SK-N-SH treated with all-trans-retinoic acid at 6 μM for 48 hours (cell line): Measurements from ENCODE around the gene MCM9.

Source experiments
- ATAC-seq: fragments of 200-7000 bp; cut with Tn5 transposase; 3 replicates; pipeline ENCODE4 v1.9.1; 2020; ENCODE audit warnings: mild to moderate bottlenecking, moderate library complexity
- ARNTL ChIP-seq: fragments of 450-650 bp; formaldehyde crosslinking; IDR thresholded peaks from 2 replicates; pipeline ENCODE4 v1.5.0; 2020; ENCODE audit warnings: low read depth, mild to moderate bottlenecking, moderate library complexity, borderline replicate concordance
- BACH2 ChIP-seq: fragments of 250-450 bp; sonication (Bioruptor Pico); IDR thresholded peaks from 2 replicates; pipeline ENCODE4 v1.9.0; 2021; ENCODE audit warnings: mild to moderate bottlenecking, borderline replicate concordance
- CSDC2 ChIP-seq: fragments of 250-450 bp; sonication (Bioruptor Pico); IDR thresholded peaks from 2 replicates; pipeline ENCODE4 v1.5.0; 2020; ENCODE audit warnings: mild to moderate bottlenecking, moderate library complexity
- ESRRG ChIP-seq: fragments of 250-450 bp; sonication (Bioruptor Pico); IDR thresholded peaks from 2 replicates; pipeline ENCODE4 v1.6.1; 2021; ENCODE audit warnings: mild to moderate bottlenecking
- GLIS3 ChIP-seq: fragments of 250-450 bp; sonication (Bioruptor Pico); IDR thresholded peaks from 2 replicates; pipeline ENCODE4 v1.5.0; 2020; ENCODE audit warnings: mild to moderate bottlenecking, moderate library complexity
- ISL1 ChIP-seq: fragments of 250-450 bp; sonication (Bioruptor Pico); IDR thresholded peaks from 2 replicates; pipeline ENCODE4 v2.1.2; 2022; ENCODE audit warnings: mild to moderate bottlenecking, moderate library complexity
- OSR1 ChIP-seq: fragments of 250-450 bp; sonication (Bioruptor Pico); IDR thresholded peaks from 2 replicates; pipeline ENCODE4 v1.8.0; 2022; ENCODE audit warnings: moderate library complexity, mild to moderate bottlenecking, inconsistent platforms
- PPARA ChIP-seq: fragments of 250-450 bp; sonication (Bioruptor Pico); IDR thresholded peaks from 2 replicates; pipeline ENCODE4 v1.5.0; 2020; ENCODE audit warnings: mild to moderate bottlenecking, borderline replicate concordance
- RARB ChIP-seq: fragments of 250-450 bp; sonication (Bioruptor Pico); IDR thresholded peaks from 2 replicates; pipeline ENCODE4 v1.8.0; 2021; ENCODE audit warnings: mild to moderate bottlenecking, moderate library complexity
- SNAI2 ChIP-seq: fragments of 250-450 bp; sonication (Bioruptor Pico); IDR thresholded peaks from 2 replicates; pipeline ENCODE4 v1.5.0; 2020; ENCODE audit warnings: mild to moderate bottlenecking, moderate library complexity
- TCF4 ChIP-seq: fragments of 250-450 bp; sonication (Bioruptor Pico); IDR thresholded peaks from 2 replicates; pipeline ENCODE4 v1.8.0; 2021; ENCODE audit warnings: mild to moderate bottlenecking, moderate library complexity, borderline replicate concordance
- TOX ChIP-seq: fragments of 250-450 bp; sonication (Bioruptor Pico); IDR thresholded peaks from 2 replicates; pipeline ENCODE4 v1.8.0; 2021; ENCODE audit warnings: mild to moderate bottlenecking, moderate library complexity, borderline replicate concordance
- ZFP3 ChIP-seq: fragments of 250-450 bp; sonication (Bioruptor Pico); IDR thresholded peaks from 2 replicates; pipeline ENCODE4 v1.5.0; 2020; ENCODE audit warnings: mild to moderate bottlenecking, moderate library complexity
- ZFP30 ChIP-seq: fragments of 450-650 bp; formaldehyde crosslinking; IDR thresholded peaks from 2 replicates; pipeline ENCODE4 v1.5.0; 2022; ENCODE audit warnings: mild to moderate bottlenecking, moderate library complexity
- ZNF565 ChIP-seq: fragments of 450-650 bp; formaldehyde crosslinking; conservative IDR thresholded peaks from 2 replicates; pipeline ENCODE4 v1.5.0; 2020; ENCODE audit warnings: low read depth, mild to moderate bottlenecking, moderate library complexity
- ZNF70 ChIP-seq: fragments of 450-650 bp; formaldehyde crosslinking; IDR thresholded peaks from 2 replicates; pipeline ENCODE4 v1.5.0; 2020; ENCODE audit warnings: mild to moderate bottlenecking, moderate library complexity
- ZNF8 ChIP-seq: fragments of 450-650 bp; formaldehyde crosslinking; IDR thresholded peaks from 2 replicates; pipeline ENCODE4 v1.5.0; 2020; ENCODE audit warnings: mild to moderate bottlenecking, moderate library complexity
- TF ChIP-seq, protein P1 (sequence below): fragments of 250-450 bp; sonication (Bioruptor Pico); IDR thresholded peaks from 2 replicates; pipeline ENCODE4 v1.5.0; 2020; ENCODE audit warnings: mild to moderate bottlenecking, moderate library complexity
- TF ChIP-seq, protein P2 (sequence below): fragments of 250-450 bp; sonication (Bioruptor Pico); IDR thresholded peaks from 2 replicates; pipeline ENCODE4 v1.8.0; 2021; ENCODE audit warnings: low read depth, mild to moderate bottlenecking, moderate library complexity, borderline replicate concordance
- TF ChIP-seq, protein P3 (sequence below): fragments of 250-450 bp; sonication (Bioruptor Pico); IDR thresholded peaks from 2 replicates; pipeline ENCODE4 v1.5.1; 2021; ENCODE audit warnings: mild to moderate bottlenecking, moderate library complexity
- TF ChIP-seq, protein P4 (sequence below): fragments of 250-450 bp; sonication (Bioruptor Pico); IDR thresholded peaks from 2 replicates; pipeline ENCODE4 v1.5.1; 2020; ENCODE audit warnings: low read depth, mild to moderate bottlenecking, moderate library complexity

Gene MCM9

DNA sequence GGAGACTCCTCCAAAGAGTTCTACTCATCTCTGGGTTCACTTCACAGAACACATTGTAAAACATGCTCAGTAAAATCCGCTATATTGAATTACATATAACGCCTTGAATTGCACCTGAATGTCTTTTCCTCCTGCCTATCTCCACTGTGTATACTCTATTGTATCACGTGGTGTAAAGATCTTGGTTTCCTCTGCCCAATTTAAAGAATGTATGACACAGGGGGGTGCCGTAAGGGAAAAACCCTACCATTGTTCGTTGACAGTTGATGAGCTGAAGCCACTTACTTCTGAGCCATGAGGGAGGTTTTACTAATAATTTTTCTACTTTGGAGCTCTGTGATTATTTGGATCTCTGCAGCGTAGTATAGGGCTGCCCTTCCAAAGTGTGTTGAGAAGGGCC is 35.0 kb downstream of the MCM9 start:
- no peak for TF ChIP-seq ZFP30 (CRISPR knock-in tag)
- TF ChIP-seq, all 23 proteins: peak for 0
- no peak for ATAC-seq

DNA sequence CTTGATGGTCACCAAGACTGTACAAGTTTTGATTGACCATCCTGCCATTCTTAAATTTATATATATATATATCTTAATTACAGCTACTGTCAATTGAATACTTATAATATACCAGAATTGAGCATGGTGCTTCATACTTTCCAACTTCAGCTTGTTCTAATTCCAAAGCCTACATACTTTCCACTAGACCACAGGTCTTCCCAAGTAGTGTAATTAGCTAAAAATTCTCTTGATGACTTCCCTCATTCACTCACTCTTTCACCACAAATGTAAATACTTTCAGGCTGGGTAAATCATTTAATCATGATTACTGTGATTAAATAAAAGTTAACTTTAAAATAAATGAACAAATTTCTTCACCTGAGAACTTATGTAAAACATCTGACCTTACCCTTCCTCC is 37.6 kb downstream of the MCM9 start:
- no peak for TF ChIP-seq BACH2 (CRISPR knock-in tag)
- no peak for TF ChIP-seq ZNF565
- no peak for TF ChIP-seq TCF4 (CRISPR knock-in tag)
- TF ChIP-seq SNAI2: no peak
- TF ChIP-seq, protein P1, sequence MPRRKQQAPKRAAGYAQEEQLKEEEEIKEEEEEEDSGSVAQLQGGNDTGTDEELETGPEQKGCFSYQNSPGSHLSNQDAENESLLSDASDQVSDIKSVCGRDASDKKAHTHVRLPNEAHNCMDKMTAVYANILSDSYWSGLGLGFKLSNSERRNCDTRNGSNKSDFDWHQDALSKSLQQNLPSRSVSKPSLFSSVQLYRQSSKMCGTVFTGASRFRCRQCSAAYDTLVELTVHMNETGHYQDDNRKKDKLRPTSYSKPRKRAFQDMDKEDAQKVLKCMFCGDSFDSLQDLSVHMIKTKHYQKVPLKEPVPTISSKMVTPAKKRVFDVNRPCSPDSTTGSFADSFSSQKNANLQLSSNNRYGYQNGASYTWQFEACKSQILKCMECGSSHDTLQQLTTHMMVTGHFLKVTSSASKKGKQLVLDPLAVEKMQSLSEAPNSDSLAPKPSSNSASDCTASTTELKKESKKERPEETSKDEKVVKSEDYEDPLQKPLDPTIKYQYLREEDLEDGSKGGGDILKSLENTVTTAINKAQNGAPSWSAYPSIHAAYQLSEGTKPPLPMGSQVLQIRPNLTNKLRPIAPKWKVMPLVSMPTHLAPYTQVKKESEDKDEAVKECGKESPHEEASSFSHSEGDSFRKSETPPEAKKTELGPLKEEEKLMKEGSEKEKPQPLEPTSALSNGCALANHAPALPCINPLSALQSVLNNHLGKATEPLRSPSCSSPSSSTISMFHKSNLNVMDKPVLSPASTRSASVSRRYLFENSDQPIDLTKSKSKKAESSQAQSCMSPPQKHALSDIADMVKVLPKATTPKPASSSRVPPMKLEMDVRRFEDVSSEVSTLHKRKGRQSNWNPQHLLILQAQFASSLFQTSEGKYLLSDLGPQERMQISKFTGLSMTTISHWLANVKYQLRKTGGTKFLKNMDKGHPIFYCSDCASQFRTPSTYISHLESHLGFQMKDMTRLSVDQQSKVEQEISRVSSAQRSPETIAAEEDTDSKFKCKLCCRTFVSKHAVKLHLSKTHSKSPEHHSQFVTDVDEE (CRISPR knock-in tag): no peak
- no peak for TF ChIP-seq ZNF8 (CRISPR knock-in tag)
- no peak for TF ChIP-seq ESRRG (CRISPR knock-in tag)
- TF ChIP-seq, protein P2, sequence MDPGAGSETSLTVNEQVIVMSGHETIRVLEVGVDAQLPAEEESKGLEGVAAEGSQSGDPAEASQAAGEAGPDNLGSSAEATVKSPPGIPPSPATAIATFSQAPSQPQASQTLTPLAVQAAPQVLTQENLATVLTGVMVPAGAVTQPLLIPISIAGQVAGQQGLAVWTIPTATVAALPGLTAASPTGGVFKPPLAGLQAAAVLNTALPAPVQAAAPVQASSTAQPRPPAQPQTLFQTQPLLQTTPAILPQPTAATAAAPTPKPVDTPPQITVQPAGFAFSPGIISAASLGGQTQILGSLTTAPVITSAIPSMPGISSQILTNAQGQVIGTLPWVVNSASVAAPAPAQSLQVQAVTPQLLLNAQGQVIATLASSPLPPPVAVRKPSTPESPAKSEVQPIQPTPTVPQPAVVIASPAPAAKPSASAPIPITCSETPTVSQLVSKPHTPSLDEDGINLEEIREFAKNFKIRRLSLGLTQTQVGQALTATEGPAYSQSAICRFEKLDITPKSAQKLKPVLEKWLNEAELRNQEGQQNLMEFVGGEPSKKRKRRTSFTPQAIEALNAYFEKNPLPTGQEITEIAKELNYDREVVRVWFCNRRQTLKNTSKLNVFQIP (CRISPR knock-in tag): no peak
- TF ChIP-seq, protein P3, sequence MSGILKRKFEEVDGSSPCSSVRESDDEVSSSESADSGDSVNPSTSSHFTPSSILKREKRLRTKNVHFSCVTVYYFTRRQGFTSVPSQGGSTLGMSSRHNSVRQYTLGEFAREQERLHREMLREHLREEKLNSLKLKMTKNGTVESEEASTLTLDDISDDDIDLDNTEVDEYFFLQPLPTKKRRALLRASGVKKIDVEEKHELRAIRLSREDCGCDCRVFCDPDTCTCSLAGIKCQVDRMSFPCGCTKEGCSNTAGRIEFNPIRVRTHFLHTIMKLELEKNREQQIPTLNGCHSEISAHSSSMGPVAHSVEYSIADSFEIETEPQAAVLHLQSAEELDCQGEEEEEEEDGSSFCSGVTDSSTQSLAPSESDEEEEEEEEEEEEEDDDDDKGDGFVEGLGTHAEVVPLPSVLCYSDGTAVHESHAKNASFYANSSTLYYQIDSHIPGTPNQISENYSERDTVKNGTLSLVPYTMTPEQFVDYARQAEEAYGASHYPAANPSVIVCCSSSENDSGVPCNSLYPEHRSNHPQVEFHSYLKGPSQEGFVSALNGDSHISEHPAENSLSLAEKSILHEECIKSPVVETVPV: no peak
- TF ChIP-seq GLIS3: no peak
- no peak for TF ChIP-seq ARNTL
- no peak for TF ChIP-seq ZFP3 (CRISPR knock-in tag)
- no peak for ATAC-seq

DNA sequence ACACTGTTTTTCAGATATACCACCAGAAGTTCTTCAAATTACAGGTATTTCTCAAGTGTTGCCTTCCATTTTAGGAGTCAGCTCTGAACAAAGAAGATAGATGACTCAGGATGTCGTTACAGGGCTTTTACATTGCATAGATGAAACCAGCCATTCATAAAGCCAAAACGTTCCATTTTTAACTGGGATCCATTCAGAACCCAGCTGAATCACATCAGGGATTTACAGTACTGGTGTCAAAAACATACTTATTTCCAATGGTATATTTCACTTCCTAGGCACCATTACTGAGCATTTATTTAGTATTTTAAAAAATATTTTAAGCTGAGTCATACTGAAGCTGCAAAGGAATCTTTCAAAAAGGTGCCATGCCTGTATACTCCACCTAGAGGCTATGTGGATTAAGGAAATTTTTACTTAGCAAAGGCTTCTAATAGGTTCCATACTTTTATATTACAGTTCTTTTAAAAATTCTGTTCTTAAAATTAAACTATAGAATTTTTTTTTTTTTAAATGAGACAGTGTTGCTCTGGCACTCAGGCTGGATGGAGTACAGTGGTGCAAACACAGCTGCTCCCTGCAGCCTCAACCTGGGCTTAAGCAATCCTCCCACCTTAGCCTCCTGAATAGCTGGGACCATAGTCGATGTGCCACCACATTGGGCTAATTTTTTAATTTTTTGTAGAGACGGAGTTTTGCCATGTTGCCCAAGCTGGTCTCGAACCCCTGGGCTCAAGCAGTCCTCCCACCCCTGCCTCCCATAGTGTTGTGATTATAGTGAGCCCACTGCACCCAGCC is 38.4 kb downstream of the MCM9 start:
- TF ChIP-seq ZNF8 (CRISPR knock-in tag) (no peak), OSR1 (CRISPR knock-in tag) (no peak), RARB (CRISPR knock-in tag) (no peak), TCF4 (CRISPR knock-in tag) (no peak), ZFP30 (CRISPR knock-in tag) (0 out of 2 replicates have a peak, but pooled peaks have one; percentile 13), SNAI2 (no peak), TOX (CRISPR knock-in tag) (no peak), ARNTL (no peak), CSDC2 (no peak), GLIS3 (no peak), PPARA (CRISPR knock-in tag) (no peak), ZFP3 (CRISPR knock-in tag) (0 out of 2 replicates have a peak, but pooled peaks have one; percentile 24), ZNF565 (no peak), ESRRG (CRISPR knock-in tag) (no peak), ISL1 (CRISPR knock-in tag) (no peak), BACH2 (CRISPR knock-in tag) (peak; percentile 66; the same call in 1 of the 2 replicates), ZNF70 (CRISPR knock-in tag) (no peak)
- TF ChIP-seq, protein P3: no peak
- TF ChIP-seq, protein P1 (CRISPR knock-in tag): no peak
- TF ChIP-seq, protein P4, sequence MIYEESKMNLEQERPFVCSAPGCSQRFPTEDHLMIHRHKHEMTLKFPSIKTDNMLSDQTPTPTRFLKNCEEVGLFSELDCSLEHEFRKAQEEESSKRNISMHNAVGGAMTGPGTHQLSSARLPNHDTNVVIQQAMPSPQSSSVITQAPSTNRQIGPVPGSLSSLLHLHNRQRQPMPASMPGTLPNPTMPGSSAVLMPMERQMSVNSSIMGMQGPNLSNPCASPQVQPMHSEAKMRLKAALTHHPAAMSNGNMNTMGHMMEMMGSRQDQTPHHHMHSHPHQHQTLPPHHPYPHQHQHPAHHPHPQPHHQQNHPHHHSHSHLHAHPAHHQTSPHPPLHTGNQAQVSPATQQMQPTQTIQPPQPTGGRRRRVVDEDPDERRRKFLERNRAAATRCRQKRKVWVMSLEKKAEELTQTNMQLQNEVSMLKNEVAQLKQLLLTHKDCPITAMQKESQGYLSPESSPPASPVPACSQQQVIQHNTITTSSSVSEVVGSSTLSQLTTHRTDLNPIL: no peak
- TF ChIP-seq, protein P2 (CRISPR knock-in tag): no peak
- ATAC-seq: no peak
